GM12878 (cell line): ENCODE measurements around the gene ZP2. TPM values are rescaled to one million over a fixed set of nuclear protein-coding genes. Genes with fewer than 3 reads are reported as not detected.

Experiments
- ATAC-seq: fragments of 200-7000 bp; cut with Tn5 transposase; 3 replicates; pipeline ENCODE4 v1.9.1; 2020; ENCODE audit warnings: mild to moderate bottlenecking, moderate library complexity
- BruUV-seq: library from RNA; stranded (reverse); fragments of 400-500 nt; replicated peaks from 2 replicates; lab custom pipeline; 2021; lab: Mats Ljungman, UMichigan
- CTCF ChIA-PET: fragments of 300-600 bp; sonication (Branson Sonifier 250); formaldehyde crosslinking; extraction: SDS; loops from one replicate; lab custom pipeline; 2021; ENCODE audit warnings: inconsistent platforms; lab: Yijun Ruan, JAX
- POLR2A ChIA-PET: fragments of 350-600 bp; formaldehyde crosslinking; extraction: SDS; loops from one replicate; lab custom pipeline; 2021; ENCODE audit warnings: inconsistent platforms; lab: Charles Lee
- RAD21 ChIA-PET: fragments of 300-600 bp; sonication (Branson Sonifier 250); formaldehyde crosslinking; loops from one replicate; lab custom pipeline; 2023; ENCODE audit warnings: antibody characterized with exemption; ENCODE audit not compliant: unreplicated experiment; lab: Charles Lee
- SMC1A ChIA-PET: fragments of 300-600 bp; sonication (Branson Sonifier 250); formaldehyde crosslinking; loops from one replicate; lab custom pipeline; 2023; ENCODE audit not compliant: unreplicated experiment, uncharacterized antibody; lab: Charles Lee
- DNase-seq: peaks from one replicate; pipeline ENCODE4 v3.0.0-alpha.2; 2011; ENCODE audit warnings: low read depth, low spot score
- FAIRE-seq: peaks from 3 replicates; lab custom pipeline; 2011; peaks lifted over from hg19 to GRCh38; lab: Jason Lieb, UNC
- H2AFZ ChIP-seq: 2 replicates; pipeline ENCODE4 v1.6.0; 2011; ENCODE audit warnings: low read depth, low read length, control low read depth; ENCODE audit not compliant: control insufficient read depth
- H3K27ac ChIP-seq: 2 replicates; pipeline ENCODE4 v1.5.1; 2011; ENCODE audit warnings: control low read depth; ENCODE audit not compliant: control insufficient read depth, insufficient read depth
- H3K27me3 ChIP-seq, 2 experiments: replicated peaks in 1 of 2; 2 replicates each; pipeline versions ENCODE4 v1.6.0 to v1.6.1; 2011; ENCODE audit warnings: low read length in 1 of 2; ENCODE audit not compliant: control insufficient read depth in 2 of 2, insufficient read depth in 2 of 2
- H3K36me3 ChIP-seq, 2 experiments: 2 replicates each; pipeline ENCODE4 v1.5.1; 2011; ENCODE audit warnings: low read length in 1 of 2; ENCODE audit not compliant: control insufficient read depth in 2 of 2, insufficient read depth in 2 of 2
- H3K4me1 ChIP-seq: 2 replicates; pipeline ENCODE4 v1.6.1; 2011; ENCODE audit warnings: mild to moderate bottlenecking, low read length, moderate library complexity, mixed read lengths; ENCODE audit not compliant: control insufficient read depth, insufficient read depth
- H3K4me2 ChIP-seq: 2 replicates; pipeline ENCODE4 v1.6.0; 2011; ENCODE audit warnings: control low read depth; ENCODE audit not compliant: control insufficient read depth, insufficient read depth
- H3K4me3 ChIP-seq: fragments of 200-600 bp; sonication (generic); 2 replicates; pipeline ENCODE4 v1.5.1; 2016
- H3K79me2 ChIP-seq: 2 replicates; pipeline ENCODE4 v1.6.0; 2011; ENCODE audit warnings: low read length; ENCODE audit not compliant: control insufficient read depth, insufficient read depth
- H3K9ac ChIP-seq: 2 replicates; pipeline ENCODE4 v1.8.0; 2011; ENCODE audit warnings: low read length, control low read depth, mixed read lengths; ENCODE audit not compliant: control insufficient read depth, insufficient read depth
- H3K9me3 ChIP-seq: replicated peaks from 3 replicates; pipeline ENCODE4 v1.5.1; 2011; ENCODE audit warnings: mild to moderate bottlenecking, low read length; ENCODE audit not compliant: control insufficient read depth, insufficient read depth
- H4K20me1 ChIP-seq: 2 replicates; pipeline ENCODE4 v1.6.0; 2011; ENCODE audit not compliant: control insufficient read depth, insufficient read depth
- BHLHE40 ChIP-seq, 2 experiments: fragments of 450-650 bp in 1 of 2; IDR thresholded peaks; 2 replicates each; pipeline ENCODE4 v1.6.1; 2011 to 2017; ENCODE audit warnings: low read depth in 2 of 2, borderline replicate concordance in 1 of 2, improper control_type of control experiment in 1 of 2, low read length in 1 of 2, mild to moderate bottlenecking in 1 of 2
- BMI1 ChIP-seq: fragments of 450-650 bp; IDR thresholded peaks from 2 replicates; pipeline ENCODE4 v1.6.1; 2016; ENCODE audit warnings: mild to moderate bottlenecking, moderate library complexity, borderline replicate concordance
- GABPA ChIP-seq: IDR thresholded peaks from 2 replicates; pipeline ENCODE4 v1.6.1; 2014; ENCODE audit warnings: antibody characterized with exemption, low read depth, mild to moderate bottlenecking, inconsistent platforms
- PAX8 ChIP-seq: fragments of 450-650 bp; IDR thresholded peaks from 2 replicates; pipeline ENCODE4 v1.6.1; 2017; ENCODE audit warnings: mild to moderate bottlenecking, moderate library complexity
- WRNIP1 ChIP-seq: IDR thresholded peaks from 2 replicates; pipeline ENCODE4 v1.6.1; 2011; ENCODE audit warnings: low read depth, low read length, improper control_type of control experiment, borderline replicate concordance
- WGBS: methylation state at CpG from one replicate; pipeline ENCODE4 v1.1.6; 2016; ENCODE audit warnings: low lambda C conversion rate; ENCODE audit not compliant: insufficient replicate concordance, insufficient coverage; ENCODE audit errors: missing lambda C conversion rate; 5-methylcytosine and 5-hydroxymethylcytosine counted together
- in situ Hi-C: fragments of 300-500 bp; cut with MboI; formaldehyde crosslinking; loops from 9 replicates; pipeline ENCODE4 v1.14.3; 2018; ENCODE audit warnings: mixed read lengths
- intact Hi-C: fragments of 100-400 bp; cut with micrococcal nuclease; formaldehyde crosslinking; loops from one replicate; pipeline ENCODE4 v1.14.2; 2022; ENCODE audit not compliant: unreplicated experiment
- polyA plus RNA-seq, 11 experiments: library from polyadenylated mRNA; depleted of rRNA in 4 of 11; unstranded in 6 of 11; stranded (reverse) in 5 of 11; fragments of >200 nt; fragmentation: Nextera tagmentation in 4 of 11; fragmentation: Illumina TruSeq in 1 of 11; extraction: Ambion mirVana in 4 of 11; extraction: Trizol in 1 of 11; gene quantifications; 1 replicate in 1 of 11; 2 replicates in 10 of 11; pipeline versions ENCODE4 v1.2.1 to v1.2.3, GENCODE V29; 2011 to 2016; ENCODE audit warnings: inconsistent platforms in 2 of 11, missing spikeins in 2 of 11, low read depth in 1 of 11
- total RNA-seq, 4 experiments: library from RNA; depleted of rRNA in 3 of 4; stranded (reverse); fragments of >200 nt in 3 of 4; fragmentation: Illumina TruSeq in 1 of 4; extraction: Trizol in 1 of 4; gene quantifications; 2 replicates each; pipeline versions ENCODE4 v1.2.1 to v1.2.3, GENCODE V29; 2013 to 2021
- TF ChIP-seq, protein P1 (sequence below): IDR thresholded peaks from 2 replicates; pipeline ENCODE4 v1.6.1; 2012; ENCODE audit warnings: mild to moderate bottlenecking, low read depth, low read length

ZP2 gene
- total and polyA plus RNA-seq, 10 of the 15 experiments (the other 5 are each of a cell fraction or from before 2014, with no cell fraction given) = 0.11 to 0.33 (median 0.16) TPM; not detected in 1

DNA sequence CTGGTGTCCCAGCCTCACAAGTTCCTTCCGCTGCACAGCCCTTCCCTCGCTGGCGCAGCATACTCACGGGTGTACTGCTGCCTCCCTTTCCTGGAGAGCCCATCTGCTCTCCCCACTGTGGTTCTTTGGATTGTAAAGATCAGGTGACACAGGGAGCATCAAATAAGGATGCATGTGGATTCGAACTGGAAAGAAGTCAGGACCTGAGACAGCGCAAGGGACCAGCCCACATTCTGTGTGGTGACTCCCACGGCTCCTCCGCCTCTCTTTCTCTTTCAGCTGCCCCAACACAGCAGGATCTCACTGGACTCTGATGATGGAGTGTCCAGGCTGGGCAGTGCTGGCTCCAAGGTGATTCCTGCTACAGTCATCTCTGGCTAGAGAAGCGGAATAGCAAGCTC, 44.8 kb downstream of the ZP2 start:
- RAD21 ChIA-PET = no interaction called here
- Histone ChIP-seq H3K4me2 (no peak overlapping the region), H3K36me3 (no peaks in the 10 kb centered on the region; a peak in 2 of 4 replicates), H3K9ac (no peak overlapping the region), H3K4me3 (no peak overlapping the region), H3K27me3 (no peaks in the 10 kb centered on the region), H3K79me2 (no peaks in the 10 kb centered on the region), H2AFZ (no peak overlapping the region), H4K20me1 (no peaks in the 10 kb centered on the region), H3K27ac (no peak overlapping the region), H3K9me3 (no peaks in the 10 kb centered on the region), H3K4me1 (no peaks in the 10 kb centered on the region)
- TF ChIP-seq GABPA (no peak), WRNIP1 (no peak), BMI1 (no peak), PAX8 (no peak), BHLHE40 (IDR thresholded peaks at IDR 0.05; ENCODE audit: borderline replicate concordance in 1 of 2, low read depth in 2 of 2, low read length in 1 of 2) (no peak)
- TF ChIP-seq, protein P1, sequence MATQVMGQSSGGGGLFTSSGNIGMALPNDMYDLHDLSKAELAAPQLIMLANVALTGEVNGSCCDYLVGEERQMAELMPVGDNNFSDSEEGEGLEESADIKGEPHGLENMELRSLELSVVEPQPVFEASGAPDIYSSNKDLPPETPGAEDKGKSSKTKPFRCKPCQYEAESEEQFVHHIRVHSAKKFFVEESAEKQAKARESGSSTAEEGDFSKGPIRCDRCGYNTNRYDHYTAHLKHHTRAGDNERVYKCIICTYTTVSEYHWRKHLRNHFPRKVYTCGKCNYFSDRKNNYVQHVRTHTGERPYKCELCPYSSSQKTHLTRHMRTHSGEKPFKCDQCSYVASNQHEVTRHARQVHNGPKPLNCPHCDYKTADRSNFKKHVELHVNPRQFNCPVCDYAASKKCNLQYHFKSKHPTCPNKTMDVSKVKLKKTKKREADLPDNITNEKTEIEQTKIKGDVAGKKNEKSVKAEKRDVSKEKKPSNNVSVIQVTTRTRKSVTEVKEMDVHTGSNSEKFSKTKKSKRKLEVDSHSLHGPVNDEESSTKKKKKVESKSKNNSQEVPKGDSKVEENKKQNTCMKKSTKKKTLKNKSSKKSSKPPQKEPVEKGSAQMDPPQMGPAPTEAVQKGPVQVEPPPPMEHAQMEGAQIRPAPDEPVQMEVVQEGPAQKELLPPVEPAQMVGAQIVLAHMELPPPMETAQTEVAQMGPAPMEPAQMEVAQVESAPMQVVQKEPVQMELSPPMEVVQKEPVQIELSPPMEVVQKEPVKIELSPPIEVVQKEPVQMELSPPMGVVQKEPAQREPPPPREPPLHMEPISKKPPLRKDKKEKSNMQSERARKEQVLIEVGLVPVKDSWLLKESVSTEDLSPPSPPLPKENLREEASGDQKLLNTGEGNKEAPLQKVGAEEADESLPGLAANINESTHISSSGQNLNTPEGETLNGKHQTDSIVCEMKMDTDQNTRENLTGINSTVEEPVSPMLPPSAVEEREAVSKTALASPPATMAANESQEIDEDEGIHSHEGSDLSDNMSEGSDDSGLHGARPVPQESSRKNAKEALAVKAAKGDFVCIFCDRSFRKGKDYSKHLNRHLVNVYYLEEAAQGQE = peak; percentile 58; the same call in 1 of the 2 replicates
- SMC1A ChIA-PET = interaction anchor here (1.7 kb wide), 1 partner anchor 11 kb away, joined by 4 read pairs; no protein-coding TSS in a partner anchor
- no TSS peak for BruUV-seq
- FAIRE-seq (no peak), DNase-seq (no peak), ATAC-seq (no peak)
- WGBS = 96% methylated on average over 9 of the region's 9 CpGs
- CTCF ChIA-PET = no interaction called here
- intact Hi-C loops (no loop called here), in situ Hi-C loops (no loop called here)
- POLR2A ChIA-PET = no interaction called here
